Glutamatergic neuron (in vitro differentiated cells): ENCODE results near the gene FAM89A. TPM values are rescaled to one million over a fixed set of nuclear protein-coding genes. Genes with fewer than 3 reads are reported as not detected.

Experiments
- DNase-seq: peaks from one replicate; pipeline ENCODE4 v3.0.0; 2022
- H3K27ac Mint-ChIP-seq: one replicate; pipeline ENCODE4 v1.8.0; 2020; ENCODE audit warnings: mild to moderate bottlenecking, mixed read lengths, inconsistent platforms; ENCODE audit not compliant: unreplicated experiment
- H3K27me3 Mint-ChIP-seq: one replicate; pipeline ENCODE4 v1.8.0; 2020; ENCODE audit warnings: mild to moderate bottlenecking, moderate library complexity, mixed read lengths, inconsistent platforms; ENCODE audit not compliant: unreplicated experiment
- H3K36me3 Mint-ChIP-seq: one replicate; pipeline ENCODE4 v1.8.0; 2020; ENCODE audit warnings: mild to moderate bottlenecking, mixed read lengths, inconsistent platforms; ENCODE audit not compliant: unreplicated experiment
- H3K4me1 Mint-ChIP-seq: one replicate; pipeline ENCODE4 v1.8.0; 2020; ENCODE audit warnings: mild to moderate bottlenecking, low read depth, mixed read lengths, inconsistent platforms; ENCODE audit not compliant: unreplicated experiment
- H3K4me3 Mint-ChIP-seq: one replicate; pipeline ENCODE4 v1.8.0; 2020; ENCODE audit warnings: mild to moderate bottlenecking, mixed read lengths, inconsistent platforms; ENCODE audit not compliant: unreplicated experiment
- H3K9me3 Mint-ChIP-seq: one replicate; pipeline ENCODE4 v1.8.0; 2020; ENCODE audit warnings: mild to moderate bottlenecking, moderate library complexity, mixed read lengths, inconsistent platforms; ENCODE audit not compliant: unreplicated experiment
- CTCF ChIP-seq: fragments of 200-600 bp; sonication (generic); IDR thresholded peaks from one replicate; pipeline ENCODE4 v1.5.0; 2021; ENCODE audit not compliant: partially characterized antibody, unreplicated experiment
- total RNA-seq: library from RNA; stranded (reverse); fragmentation: NEBNext Ultra II Directional; extraction: Animal tissue kit (Norgen Biotek cat#: 25700); gene quantifications from one replicate; pipeline ENCODE4 v1.2.1, GENCODE V29; 2021; ENCODE audit not compliant: unreplicated experiment

The FAM89A gene
- total RNA-seq, 1 donor from 2014 or later = 6.4 TPM

- Mint-ChIP-seq H3K36me3 (no peaks in the 10 kb centered on the region), H3K4me3 (peak overlapping the region; percentile 98), H3K9me3 (peaks cover 10% of the 10 kb centered on the region), H3K27me3 (peaks cover 13% of the 10 kb centered on the region), H3K4me1 (peaks cover 9% of the 10 kb centered on the region), H3K27ac (no peak overlapping the region)
- no peak for TF ChIP-seq CTCF
- no peak for DNase-seq
Observed at GRCh38 chr1:230979952-230980351, 60.1 kb downstream of the FAM89A start.

- H3K9me3 Mint-ChIP-seq = peaks cover 10% of the 10 kb centered on the region
- H3K4me1 Mint-ChIP-seq = peaks cover 9% of the 10 kb centered on the region
- peak overlapping the region; percentile 98 for H3K4me3 Mint-ChIP-seq
- no peaks in the 10 kb centered on the region for H3K36me3 Mint-ChIP-seq
- TF ChIP-seq CTCF = no peak
- peaks cover 13% of the 10 kb centered on the region for H3K27me3 Mint-ChIP-seq
- H3K27ac Mint-ChIP-seq = no peak overlapping the region
- no peak for DNase-seq
Observed at GRCh38 chr1:230979389-230979716, 60.7 kb downstream of the FAM89A start.

- Mint-ChIP-seq H3K4me3 (peak within 1 kb of the TSS; percentile 98), H3K4me1 (peaks cover 9% of the 10 kb centered on the region), H3K9me3 (peaks cover 10% of the 10 kb centered on the region), H3K27me3 (peaks cover 13% of the 10 kb centered on the region), H3K27ac (peak within 1 kb of the TSS; percentile 82), H3K36me3 (no peaks in the 10 kb centered on the region)
- peak; percentile 98 for DNase-seq
- no peak for TF ChIP-seq CTCF
Observed at GRCh38 chr1:230978491-230979388, 61.3 kb downstream of the FAM89A start, which contains the start of the genes ARV1 and TTC13. TSS of gene ARV1 (plus strand) at chr1:230979094. CDS start at chr1:230979106, 12 bp downstream. TSS of gene TTC13 (minus strand) at chr1:230978861. CDS start at chr1:230978830, 31 bp downstream.

- H3K27ac Mint-ChIP-seq = peak overlapping the region; percentile 80
Observed at GRCh38 chr1:230977761-230978490, 62.1 kb downstream of the FAM89A start.

More at GRCh38 chr1:230977761-230978490, 62.1 kb downstream of the FAM89A start:
- peak overlapping the region; percentile 92 for H3K4me3 Mint-ChIP-seq
- TF ChIP-seq CTCF = no peak
- peaks cover 9% of the 10 kb centered on the region for H3K4me1 Mint-ChIP-seq
- no peaks in the 10 kb centered on the region for H3K36me3 Mint-ChIP-seq
- peak; percentile 54 for DNase-seq
- H3K27me3 Mint-ChIP-seq = peaks cover 13% of the 10 kb centered on the region
- H3K9me3 Mint-ChIP-seq = peaks cover 10% of the 10 kb centered on the region
